ENCODE data around the gene HOXB1. TPM values are rescaled to one million over a fixed set of nuclear protein-coding genes. Genes with fewer than 3 reads are reported as not detected.

Gene HOXB1
- total and polyA plus RNA-seq, 2 of the 8 experiments (the other 6 are each of a cell fraction or from before 2014, with no cell fraction given), result not detected

- Histone ChIP-seq H4K91ac (replicated peaks; ENCODE audit: insufficient read length, low read length) (no peak overlapping the region), H2AFZ (ENCODE audit: low read length) (no peak overlapping the region), H3K27ac (ENCODE audit: low read depth, low read length) (no peak overlapping the region), H3K4ac (replicated peaks; ENCODE audit: insufficient read length, low read depth, low read length) (no peak overlapping the region), H3K36me3 (ENCODE audit: control insufficient read depth in 2 of 4, insufficient read depth in 4 of 4, low read length in 3 of 4) (no peaks in the 10 kb centered on the region; a peak in 1 of 8 replicates), H3K4me2 (ENCODE audit: insufficient read depth in 1 of 2, low read depth in 2 of 2, low read length in 2 of 2) (no peak overlapping the region), H2BK20ac (ENCODE audit: low read length) (no peak overlapping the region; the same call in 1 of the 2 replicates), H3K4me3 (ENCODE audit: extremely low read depth in 1 of 4, insufficient read depth in 2 of 4, low read depth in 3 of 4, low read length in 4 of 4) (no peak overlapping the region), H3K9me3 (ENCODE audit: insufficient read depth in 2 of 2, low read depth in 1 of 2, low read length in 1 of 2) (no peaks in the 10 kb centered on the region), H3K23me2 (ENCODE audit: low read depth, low read length) (no peaks in the 10 kb centered on the region), H2AK5ac (ENCODE audit: low read depth, low read length) (no peak overlapping the region), H3K14ac (ENCODE audit: insufficient read length) (no peak overlapping the region), H3K18ac (ENCODE audit: extremely low read depth, low read length) (no peak overlapping the region), H3K27me3 (replicated peaks in 1 of 4; ENCODE audit: control insufficient read depth in 3 of 4, extremely low read depth in 1 of 4, insufficient read depth in 3 of 4, low read length in 3 of 4) (peaks cover 99 to 100% (median 100%) of the 10 kb centered on the region in 4 experiments), H3K56ac (replicated peaks; ENCODE audit: insufficient read length, low read depth, low read length) (no peak overlapping the region), H4K5ac (ENCODE audit: insufficient read length, low read depth, low read length) (no peak overlapping the region), H3K79me2 (ENCODE audit: control insufficient read depth in 1 of 2, insufficient read depth in 2 of 2, low read length in 2 of 2) (no peaks in the 10 kb centered on the region), H2BK120ac (replicated peaks; ENCODE audit: low read depth, low read length) (no peak overlapping the region), H2BK12ac (ENCODE audit: low read depth, low read length) (no peak overlapping the region), H2BK15ac (ENCODE audit: low read length) (no peak overlapping the region), H3K4me1 (replicated peaks in 1 of 4; ENCODE audit: control insufficient read depth in 3 of 4, insufficient read depth in 4 of 4, low read length in 3 of 4) (peaks cover 0 to 5% (median under 1%) of the 10 kb centered on the region in 4 experiments; a peak in 4 of 7 replicates), H3K79me1 (ENCODE audit: low read depth, low read length) (no peaks in the 10 kb centered on the region), H3K9ac (replicated peaks in 1 of 4; ENCODE audit: extremely low read depth in 1 of 4, low read depth in 3 of 4, low read length in 3 of 4) (no peak overlapping the region), H4K8ac (ENCODE audit: extremely low read depth, insufficient read depth, low read length) (no peak overlapping the region), H4K20me1 (replicated peaks in 1 of 2; ENCODE audit: control insufficient read depth in 1 of 2, insufficient read depth in 2 of 2, low read length in 2 of 2) (peaks cover 9 to 46% of the 10 kb centered on the region in 2 experiments), H2BK5ac (ENCODE audit: low read depth, low read length) (no peak overlapping the region), H3K23ac (ENCODE audit: insufficient read length) (no peak overlapping the region)
- TF ChIP-seq YY1 (IDR thresholded peaks at IDR 0.05; ENCODE audit: low read depth, low read length) (0 out of 2 replicates have a peak, but pooled peaks have one; percentile 26), ASH2L (IDR thresholded peaks at IDR 0.05; ENCODE audit: low read length) (no peak), NANOG (IDR thresholded peaks at IDR 0.05; ENCODE audit: insufficient read depth, low read depth, low read length, poor library complexity, severe bottlenecking) (peak; percentile 70)
- whole genome bisulfite sequencing, 2 experiments (ENCODE audit: extremely low coverage in 1 of 2, insufficient coverage in 1 of 2, insufficient read length in 1 of 2, insufficient replicate concordance in 2 of 2, low coverage in 1 of 2, low lambda C conversion rate in 2 of 2, missing lambda C conversion rate in 1 of 2), result 14% methylated on average over 6 of the region's 6 CpGs; no CpG with 5 or more reads in 1 of the 2 experiments
- DNase-seq (ENCODE audit: low read depth in 1 of 2, low spot score in 2 of 2), result no peak
- FAIRE-seq, result no peak
- POLR2A ChIA-PET (ENCODE audit: partially characterized antibody), result interaction anchor here (1.8 kb wide), 1 partner anchor 13 kb away, joined by 8 read pairs; no protein-coding TSS in a partner anchor
- CTCF ChIA-PET (ENCODE audit: partially characterized antibody), result interaction anchor here (0.7 to 4.8 kb wide), 14 partner anchors 9 to 527 kb away, joined by 3 to 32 read pairs (median 4); partner anchors contain the start of gene HOXB5
Observed at GRCh38 chr17:48569674-48570324, 39.0 kb upstream of the HOXB1 start.
